GM19438 (cell line): ENCODE data around the gene PAWR.
"Not testable (repeated sequence)": the region's sequence is repeated elsewhere in the genome, so short reads cannot be mapped to it uniquely, and the experiment has no call there.

Experiments
- ATAC-seq: cut with Tn5 transposase; IDR thresholded peaks from one replicate; pipeline ENCODE4 v1.9.1; 2021; ENCODE audit warnings: low read depth; ENCODE audit not compliant: unreplicated experiment

Gene PAWR

DNA sequence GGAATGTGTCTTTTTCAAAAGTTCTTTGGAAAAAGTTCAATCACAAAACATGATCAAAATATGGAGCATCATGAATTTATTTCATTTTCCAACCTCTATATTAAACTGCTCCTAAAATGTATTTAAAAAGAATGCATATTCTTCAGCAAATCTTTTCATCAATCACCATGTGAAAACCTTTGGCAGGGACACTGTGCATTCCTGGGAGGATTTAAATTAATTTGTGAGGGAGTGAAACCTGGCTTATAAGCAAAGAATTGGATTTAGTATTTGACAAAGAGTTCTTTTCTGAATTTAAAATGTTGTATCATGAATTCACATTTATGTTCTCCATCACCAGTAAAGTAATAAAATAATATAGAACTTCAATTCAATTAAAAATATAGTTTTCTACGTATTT, 38.2 kb downstream of the PAWR start:
- ATAC-seq: no peak

DNA sequence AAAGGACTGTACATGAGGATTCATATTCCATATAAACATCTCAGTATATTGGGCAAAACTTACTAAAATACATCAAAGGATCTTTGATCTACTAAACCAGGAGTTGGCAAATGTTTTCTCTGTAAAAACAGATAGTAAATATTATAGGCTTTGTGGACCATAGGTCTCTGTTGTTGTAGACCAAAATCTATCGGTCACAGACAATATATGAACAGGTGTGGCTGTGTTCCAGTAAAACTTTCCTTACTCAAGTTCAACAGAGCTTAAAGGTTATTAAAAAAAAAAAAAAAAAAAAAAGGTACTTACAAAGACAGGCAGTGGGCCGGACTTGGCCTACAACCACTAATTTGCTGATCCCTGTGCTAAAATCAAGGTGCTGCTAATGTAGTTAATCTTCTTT, 40.3 kb downstream of the PAWR start:
- no peak for ATAC-seq

DNA sequence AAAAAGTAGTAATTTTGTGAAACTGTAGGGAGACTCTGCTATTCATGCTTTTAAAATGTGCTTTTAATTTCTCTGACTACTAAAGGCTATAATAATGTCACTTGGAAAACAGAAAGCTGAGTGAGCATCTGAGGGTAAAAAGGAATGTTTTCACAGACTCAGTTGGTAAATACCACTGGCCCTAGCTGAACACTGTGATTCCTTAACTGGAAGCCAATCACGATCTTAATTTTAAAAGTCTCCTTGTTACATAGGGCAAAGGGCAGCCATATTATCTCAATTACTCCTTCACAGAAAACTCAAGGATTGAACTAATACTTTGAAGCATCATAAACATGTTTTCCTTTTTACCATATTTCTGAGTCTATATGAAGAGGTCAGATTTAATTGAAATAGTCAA, 41.9 kb downstream of the PAWR start:
- ATAC-seq: no peak

DNA sequence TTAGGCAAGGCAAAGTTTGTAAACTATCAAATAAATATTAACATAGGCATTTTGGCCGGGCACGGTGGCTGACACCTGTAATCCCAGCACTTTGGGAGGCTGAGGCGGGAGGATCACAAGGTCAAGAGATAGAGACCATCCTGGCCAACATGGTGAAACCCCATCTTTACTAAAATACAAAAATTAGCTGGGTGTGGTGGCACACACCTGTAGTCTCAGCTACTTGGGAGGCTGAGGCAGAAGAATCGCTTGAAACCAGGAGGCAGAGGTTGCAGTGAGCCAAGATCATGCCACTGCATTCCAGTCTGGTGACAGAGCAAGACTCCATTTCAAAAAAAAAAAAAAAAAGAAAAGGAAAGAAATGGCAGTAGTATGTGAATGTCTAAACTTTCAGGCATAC, 43.9 kb downstream of the PAWR start:
- not testable (repeated sequence) for ATAC-seq

DNA sequence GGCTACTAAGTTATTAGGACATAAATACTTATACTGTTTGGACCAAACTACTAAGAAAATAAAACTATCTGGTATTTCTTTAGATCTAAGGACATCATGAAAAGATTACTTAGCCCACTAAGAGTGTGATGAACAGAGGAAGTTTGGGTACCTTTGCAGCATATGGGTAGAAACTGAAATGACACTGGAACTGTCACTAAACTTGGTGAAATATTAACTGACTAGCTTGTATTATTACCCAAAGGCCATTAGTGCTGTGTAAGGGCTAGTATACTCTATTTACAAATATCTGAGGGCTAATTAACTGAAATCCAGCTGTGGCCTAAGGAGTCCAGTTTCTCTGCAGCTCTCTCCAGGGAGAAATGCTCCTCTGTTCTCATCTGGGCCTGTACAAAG, 45.5 kb downstream of the PAWR start:
- peak; percentile 100 for ATAC-seq

DNA sequence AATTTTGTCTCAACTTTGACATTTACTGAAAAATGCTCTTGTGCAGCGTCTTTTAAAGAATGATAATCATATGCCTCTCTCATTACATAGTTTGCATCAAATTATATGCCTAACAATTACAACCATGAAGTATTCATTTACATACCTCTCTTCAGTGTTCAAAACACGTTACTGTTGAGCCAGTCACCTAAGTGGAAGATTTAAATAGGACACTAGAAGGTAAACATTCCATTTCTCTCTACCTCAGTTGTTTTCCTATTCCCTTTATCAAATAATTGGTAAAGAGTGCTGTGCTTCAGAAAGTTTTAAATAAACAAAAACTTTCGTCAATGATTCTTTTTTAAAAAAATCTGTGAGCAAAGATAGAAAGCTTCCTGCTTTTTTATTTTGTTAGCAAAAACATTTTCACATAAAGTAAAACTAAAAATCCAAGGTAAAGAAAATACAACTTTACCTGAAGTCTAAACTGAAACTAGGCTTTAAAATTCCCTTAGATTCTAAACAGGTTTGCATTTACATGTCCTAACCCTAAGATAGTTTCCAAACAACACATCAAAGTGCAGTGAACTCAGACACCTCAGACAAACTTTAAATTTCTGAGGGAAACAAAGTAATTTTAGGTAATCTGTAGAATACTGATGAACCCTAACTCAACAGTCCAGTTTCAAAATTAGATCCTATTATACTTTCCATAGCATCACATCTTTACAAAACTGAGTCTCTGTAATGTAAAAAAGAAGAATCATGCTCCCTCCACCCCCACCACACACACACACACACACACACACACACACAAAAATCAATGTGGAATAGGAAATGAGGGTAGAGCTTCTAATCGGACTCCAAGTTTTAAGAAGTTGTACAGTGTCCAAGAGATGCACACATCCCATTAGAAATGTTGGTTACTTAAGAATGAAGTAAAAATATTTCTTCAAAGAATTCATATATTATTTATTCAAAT, 46.2 kb downstream of the PAWR start:
- peak; percentile 35 for ATAC-seq

DNA sequence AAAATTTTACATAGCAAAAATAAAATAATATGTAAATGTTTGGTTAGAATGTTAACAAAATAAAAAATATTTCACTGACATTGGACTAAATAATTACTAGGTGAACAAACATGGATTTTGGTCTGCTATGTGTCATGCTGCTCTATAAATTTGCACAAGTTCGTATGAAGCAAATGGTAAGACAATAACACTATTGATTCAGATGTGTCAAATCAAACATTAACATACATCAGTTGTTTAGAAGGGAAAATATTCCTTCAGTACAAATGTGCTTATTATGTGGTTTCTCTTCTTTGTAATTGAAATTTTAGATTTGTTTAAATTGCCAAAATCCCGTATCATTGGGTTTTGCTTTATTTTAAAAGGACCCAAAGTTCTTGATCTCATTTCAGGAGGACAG, 46.9 kb downstream of the PAWR start:
- no peak for ATAC-seq

DNA sequence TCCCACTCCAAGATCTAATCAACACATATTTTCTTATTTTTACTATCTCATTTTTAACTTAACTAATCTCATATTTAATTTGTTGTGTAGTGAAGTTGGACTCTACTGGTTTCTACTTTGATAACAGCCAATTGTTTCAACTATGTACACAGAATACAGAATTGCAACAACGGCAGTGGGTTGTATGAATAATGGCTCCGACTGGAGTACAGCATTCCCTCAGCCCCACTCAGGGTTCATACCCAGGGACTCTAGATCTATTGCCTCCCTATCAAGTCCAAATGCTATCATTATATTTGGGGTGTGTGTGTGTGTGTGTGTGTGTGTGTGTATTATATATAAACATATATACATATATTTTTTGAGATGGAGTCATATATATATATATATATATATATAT, 52.3 kb downstream of the PAWR start:
- no peak for ATAC-seq

DNA sequence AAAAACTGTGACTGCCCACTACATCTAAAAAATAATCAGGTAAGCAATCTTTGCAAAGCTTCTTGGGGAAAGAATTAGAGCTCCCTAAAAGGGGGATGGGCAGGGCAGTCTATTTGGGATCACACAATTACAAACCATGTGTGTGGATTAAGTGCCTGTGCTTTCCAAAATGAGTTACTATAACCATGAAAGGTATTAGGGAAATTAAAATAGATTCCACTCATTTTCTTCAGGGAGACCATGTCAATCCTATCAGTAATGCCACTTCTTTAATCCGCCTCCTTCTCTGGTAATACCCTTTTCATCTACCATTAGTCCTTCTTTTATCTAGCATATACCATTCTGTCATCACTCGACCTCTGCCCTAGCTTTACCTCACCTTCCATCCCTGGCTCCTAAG, 53.7 kb downstream of the PAWR start:
- ATAC-seq: no peak

DNA sequence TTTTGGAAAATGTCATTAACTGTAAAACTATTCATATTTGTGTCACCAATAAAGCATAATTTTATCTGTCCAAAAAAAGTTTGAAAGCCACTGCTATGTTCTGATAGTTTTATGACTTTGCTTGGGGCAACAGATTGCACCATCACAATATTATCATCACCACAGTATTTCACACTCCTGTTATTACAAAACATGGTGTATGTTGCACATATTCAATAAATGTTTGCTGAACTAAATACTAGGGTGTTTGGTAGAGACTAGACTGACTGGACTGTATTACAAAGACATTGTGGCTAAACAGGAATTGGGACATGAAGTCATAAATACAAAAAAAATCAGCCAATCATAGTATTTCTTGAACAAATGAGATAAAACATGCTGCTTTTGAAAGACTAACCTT, 55.1 kb downstream of the PAWR start:
- ATAC-seq: no peak

DNA sequence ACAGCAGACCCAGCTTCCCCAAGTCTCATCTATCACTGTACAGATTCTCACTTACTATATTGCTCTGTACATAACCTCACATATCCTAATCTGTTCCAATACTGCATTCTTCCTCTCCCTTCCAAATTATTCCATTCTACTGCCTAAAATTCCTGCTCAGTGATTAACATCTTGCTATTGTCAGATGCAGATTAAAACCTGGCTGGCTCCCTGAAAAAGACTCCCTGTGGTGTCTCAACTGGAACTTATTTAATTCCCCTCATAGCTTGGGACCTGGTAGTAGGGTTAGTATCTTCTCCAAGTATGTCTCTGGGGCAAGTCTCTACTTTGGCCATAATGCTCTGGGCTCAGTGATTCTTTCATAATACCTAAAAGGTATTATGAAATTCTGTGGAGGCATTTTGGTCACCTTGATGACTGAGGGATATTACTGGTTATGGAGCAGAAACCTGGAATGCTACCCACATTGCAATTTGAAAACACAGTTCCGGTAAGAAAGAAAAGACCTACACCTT, 55.8 kb downstream of the PAWR start:
- no peak for ATAC-seq

DNA sequence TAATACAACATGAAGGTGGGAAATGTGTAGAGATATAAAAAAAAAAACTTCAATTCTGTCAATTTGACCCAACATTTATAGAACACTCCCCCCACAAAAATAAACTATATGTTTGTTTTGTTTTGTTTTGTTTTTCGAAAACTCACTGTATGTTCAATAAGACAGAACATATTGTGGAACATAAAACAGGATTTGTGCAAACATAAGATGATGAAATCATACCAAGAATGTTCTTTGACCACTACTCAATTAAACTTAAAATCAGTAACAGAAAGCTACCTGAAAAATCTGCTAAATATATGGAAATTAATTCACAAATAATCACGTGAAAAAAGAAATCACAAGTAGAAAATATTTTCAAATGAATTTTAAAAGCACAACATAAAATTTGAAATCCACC, 61.2 kb downstream of the PAWR start:
- ATAC-seq: no peak

DNA sequence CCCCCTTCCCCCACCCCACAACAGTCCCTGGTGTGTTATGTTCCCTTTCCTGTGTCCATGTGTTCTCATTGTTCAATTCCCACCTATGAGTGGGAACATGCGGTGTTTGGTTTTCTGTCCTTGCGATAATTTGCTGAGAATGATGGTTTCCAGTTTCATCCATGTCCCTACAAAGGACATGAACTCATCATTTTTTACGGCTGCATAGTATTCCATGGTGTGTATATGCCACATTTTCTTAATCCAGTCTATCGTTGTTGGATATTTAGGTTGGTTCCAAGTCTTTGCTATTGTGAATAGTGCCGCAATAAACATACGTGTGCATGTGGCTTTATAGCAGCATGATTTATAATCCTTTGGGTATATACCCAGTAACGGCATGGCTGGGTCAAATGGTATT, 64.0 kb downstream of the PAWR start:
- ATAC-seq: not testable (repeated sequence)

DNA sequence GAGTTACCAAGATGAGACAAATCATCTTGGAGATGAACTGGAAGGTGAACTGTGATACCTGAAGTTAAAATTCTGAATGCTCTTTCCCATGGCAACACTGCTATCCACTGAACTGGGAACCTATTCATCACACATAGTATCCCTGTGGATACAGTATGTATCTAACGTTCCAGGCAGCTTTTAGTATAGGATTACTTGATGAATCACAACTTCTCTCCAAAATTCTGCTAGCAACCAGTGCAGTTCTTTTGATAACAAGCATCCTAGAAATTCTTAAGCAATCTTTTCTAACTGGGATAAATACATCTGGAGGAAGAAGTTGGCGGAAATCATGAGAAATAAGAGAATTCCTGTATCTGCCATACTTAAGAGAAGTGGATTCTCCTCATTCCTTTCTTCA, 66.4 kb downstream of the PAWR start:
- ATAC-seq: no peak

DNA sequence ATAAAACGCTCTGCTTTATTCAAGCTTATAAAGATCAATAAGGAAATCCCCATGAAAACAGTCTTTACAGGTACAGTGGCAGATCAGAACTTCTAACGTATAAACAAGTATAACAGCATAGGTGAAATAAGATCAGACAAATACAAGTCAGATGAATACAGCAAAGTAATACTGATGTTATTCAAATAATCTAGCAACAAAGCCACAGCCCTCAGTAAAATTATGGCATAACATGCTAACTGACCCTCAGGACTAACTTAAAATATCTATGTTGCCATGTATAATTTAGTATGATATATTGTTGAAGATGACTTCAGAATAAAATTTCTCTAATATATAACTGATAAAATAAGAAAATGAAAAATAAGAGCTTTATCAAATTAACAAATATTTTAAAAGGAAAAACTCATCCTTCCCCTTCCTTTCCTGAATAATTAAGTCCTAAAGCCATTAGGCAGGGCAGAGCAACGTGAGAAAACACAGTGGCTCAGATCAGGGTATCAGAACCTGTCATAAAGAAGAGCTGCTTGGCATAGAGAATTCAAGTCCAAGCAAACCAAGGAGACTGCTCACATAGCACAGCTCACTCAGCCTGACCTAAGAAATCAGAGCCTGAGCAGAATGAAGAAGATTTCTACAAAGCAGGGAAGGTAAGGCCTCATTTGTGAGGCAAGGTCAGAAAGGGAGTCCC, 70.7 kb downstream of the PAWR start:
- no peak for ATAC-seq

DNA sequence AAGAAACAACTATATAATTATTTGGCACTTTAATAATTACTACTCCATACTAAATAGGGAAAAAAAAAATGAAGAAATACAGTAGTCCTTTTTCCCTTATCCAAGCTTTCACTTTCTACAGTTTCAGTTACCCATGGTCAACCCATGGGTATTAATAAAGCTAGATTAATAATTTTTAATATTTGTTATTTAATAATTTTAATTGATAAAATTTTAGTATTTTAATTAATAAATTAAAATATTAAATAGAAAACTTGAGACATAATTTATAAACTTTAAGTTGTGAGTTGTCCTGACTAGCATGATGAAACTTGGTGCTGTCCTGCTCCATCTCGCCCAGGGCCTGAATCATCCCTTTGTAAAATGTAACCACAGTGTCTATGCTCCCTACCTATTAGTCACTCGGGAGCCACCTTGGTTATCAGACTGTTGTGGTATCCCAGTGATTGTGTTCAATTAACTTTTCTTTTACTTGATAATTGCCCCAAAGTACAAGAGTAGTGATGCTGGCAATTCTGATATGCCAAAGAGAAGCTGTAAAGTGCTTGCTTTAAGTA, 71.8 kb downstream of the PAWR start:
- no peak for ATAC-seq

DNA sequence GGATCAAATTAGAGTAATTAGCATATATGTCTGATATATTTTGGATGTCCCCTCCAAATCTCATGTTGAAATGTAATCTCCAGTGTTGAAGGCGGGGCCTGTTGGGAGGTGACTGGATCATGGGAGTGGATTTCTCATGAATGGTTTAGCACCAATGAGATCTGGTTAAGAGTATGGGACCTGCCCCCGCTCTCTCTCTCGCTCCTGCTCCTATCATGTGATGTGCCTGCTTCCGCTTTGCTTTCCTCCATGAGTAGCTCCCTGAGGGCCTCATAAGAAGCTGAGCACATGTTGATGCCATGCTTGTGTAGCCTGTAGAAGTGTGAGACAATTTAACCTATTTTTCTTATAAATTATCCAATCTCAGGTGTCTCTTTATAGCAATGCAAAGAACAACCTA, 73.1 kb downstream of the PAWR start:
- no peak for ATAC-seq

DNA sequence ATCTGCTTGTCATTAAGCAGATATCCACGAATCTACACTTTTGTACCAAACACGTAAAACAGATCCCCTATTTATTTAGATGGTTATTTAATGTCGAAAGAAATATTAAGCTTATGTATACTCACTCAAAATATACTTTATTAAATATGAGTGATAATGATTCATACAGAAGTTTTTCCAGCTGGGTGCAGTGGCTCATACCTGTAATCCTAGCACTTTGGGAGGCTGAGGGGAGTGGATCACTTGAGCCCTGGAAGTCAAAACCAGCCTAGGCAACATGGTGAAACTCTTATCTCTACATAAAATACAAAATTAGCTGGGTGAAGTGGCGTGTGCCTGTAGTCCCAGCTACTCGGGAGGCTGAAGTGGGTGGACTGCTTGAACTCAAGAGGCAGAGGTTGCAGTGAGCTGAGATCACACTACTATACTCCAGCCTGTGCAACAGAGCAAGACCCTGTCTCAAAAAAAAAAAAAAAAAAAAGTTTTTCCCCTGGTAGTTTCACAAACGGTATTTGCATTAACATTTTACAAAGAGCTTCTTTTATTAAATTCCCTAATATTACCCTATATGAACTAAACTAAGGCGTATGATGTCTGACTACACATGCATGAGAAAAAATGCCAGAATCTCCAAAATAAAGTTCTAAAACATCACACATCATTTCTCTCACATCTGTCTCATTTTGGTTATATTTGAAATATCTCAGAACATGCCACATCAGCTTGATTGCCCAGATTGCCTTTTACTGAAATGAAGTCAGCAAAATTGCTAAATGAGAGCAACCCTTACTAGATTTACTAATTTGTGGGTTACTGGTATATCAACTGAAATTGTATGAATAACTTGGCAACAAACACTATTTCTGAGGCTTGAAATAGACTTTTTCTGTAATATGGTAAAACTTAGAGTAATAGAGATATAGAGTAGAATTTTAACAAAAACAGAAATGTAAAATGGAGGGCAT, 74.9 kb downstream of the PAWR start:
- peak; percentile 60 for ATAC-seq

DNA sequence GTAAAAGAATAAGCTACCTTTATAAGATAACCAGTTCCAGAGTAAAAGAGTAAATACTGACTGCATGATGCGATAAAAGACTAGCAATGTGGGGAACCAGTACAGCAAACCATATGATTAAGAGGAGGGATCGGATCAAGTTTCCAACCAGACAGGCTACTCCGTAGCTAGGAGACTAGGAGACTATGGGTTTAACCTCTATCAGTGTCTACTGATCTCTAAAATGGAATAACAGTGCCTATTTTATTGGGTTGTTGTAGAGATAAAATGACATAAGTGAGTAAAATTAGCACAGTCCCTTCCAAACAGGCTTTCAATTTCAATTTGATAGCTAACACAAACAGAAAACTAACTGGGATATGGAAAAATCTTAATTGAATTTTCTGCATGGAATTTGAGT, 76.0 kb downstream of the PAWR start:
- ATAC-seq: no peak

DNA sequence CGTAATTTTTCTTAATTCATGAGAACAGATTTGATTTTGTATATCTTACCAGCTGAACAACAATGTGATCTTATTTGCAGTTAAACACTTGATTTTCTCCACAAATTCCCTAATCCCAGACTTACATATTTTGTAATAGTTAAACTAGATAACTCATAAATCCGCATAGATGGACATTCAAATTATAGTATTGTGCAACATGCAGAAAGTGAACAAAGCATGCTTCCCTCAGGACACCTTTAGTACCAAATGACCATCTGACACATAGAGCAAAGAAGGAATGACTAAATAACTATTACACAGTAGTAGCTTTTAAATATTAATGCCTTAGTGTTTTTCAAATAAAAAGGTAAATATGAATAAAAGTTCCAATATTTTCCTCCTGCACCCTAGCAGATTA, 88.9 kb downstream of the PAWR start:
- no peak for ATAC-seq
